HG02759 (cell line): ENCODE measurements around the gene EIF3A.
"Not testable (repeated sequence)": the region's sequence is repeated elsewhere in the genome, so short reads cannot be mapped to it uniquely, and the experiment has no call there.

Source experiments
- ATAC-seq: cut with Tn5 transposase; IDR thresholded peaks from one replicate; pipeline ENCODE4 v1.9.1; 2021; ENCODE audit warnings: mild to moderate bottlenecking, moderate library complexity; ENCODE audit not compliant: unreplicated experiment

Gene EIF3A

GRCh38 chr10:119103241-119103902 lies 22.8 kb upstream of the EIF3A start:
- no peak for ATAC-seq

GRCh38 chr10:119101366-119102098 lies 20.9 kb upstream of the EIF3A start:
- no peak for ATAC-seq

GRCh38 chr10:119100434-119101238 lies 20.0 kb upstream of the EIF3A start:
- ATAC-seq = no peak

- no peak for ATAC-seq
Measured at GRCh38 chr10:119098576-119098975, 18.0 kb upstream of the EIF3A start.

- not testable (repeated sequence) for ATAC-seq
Measured at GRCh38 chr10:119096641-119097415, 16.2 kb upstream of the EIF3A start.

GRCh38 chr10:119095640-119096039 lies 15.0 kb upstream of the EIF3A start:
- no peak for ATAC-seq

GRCh38 chr10:119090968-119091367 lies 10.4 kb upstream of the EIF3A start:
- ATAC-seq = no peak

GRCh38 chr10:119090026-119090795 lies 9.6 kb upstream of the EIF3A start:
- ATAC-seq = no peak

GRCh38 chr10:119087271-119087882 lies 6.8 kb upstream of the EIF3A start:
- no peak for ATAC-seq

- ATAC-seq = no peak
Measured at GRCh38 chr10:119084896-119085295, 4.3 kb upstream of the EIF3A start.

- peak; percentile 70 for ATAC-seq
Measured at GRCh38 chr10:119079599-119080520, 757 bp downstream of the EIF3A start.

- ATAC-seq = no peak
Measured at GRCh38 chr10:119078422-119079179, 2.0 kb downstream of the EIF3A start.

GRCh38 chr10:119073584-119073983 lies 7.0 kb downstream of the EIF3A start:
- no peak for ATAC-seq

- ATAC-seq = no peak
Measured at GRCh38 chr10:119070395-119071165, 10.0 kb downstream of the EIF3A start.

GRCh38 chr10:119061926-119062325 lies 18.7 kb downstream of the EIF3A start:
- no peak for ATAC-seq

- ATAC-seq = no peak
Measured at GRCh38 chr10:119061352-119061751, 19.3 kb downstream of the EIF3A start.

- no peak for ATAC-seq
Measured at GRCh38 chr10:119060107-119060506, 20.5 kb downstream of the EIF3A start.
